Panc1 (cell line): ENCODE results near the gene JPH4. TPM values are rescaled to one million over a fixed set of nuclear protein-coding genes. Genes with fewer than 3 reads are reported as not detected.

Experiments
- ATAC-seq: fragments of 200-7000 bp; cut with Tn5 transposase; 2 replicates; pipeline ENCODE4 v1.9.1; 2020; ENCODE audit warnings: mild to moderate bottlenecking, moderate library complexity
- BruUV-seq: library from RNA; stranded (reverse); fragments of 400-500 nt; replicated peaks from 2 replicates; lab custom pipeline; 2021; lab: Mats Ljungman, UMichigan
- CTCF ChIA-PET: fragments of 300-600 bp; sonication (Branson Sonifier 250); formaldehyde crosslinking; loops from one replicate; lab custom pipeline; 2022; ENCODE audit warnings: antibody characterized with exemption; lab: Charles Lee
- POLR2A ChIA-PET: fragments of 300-600 bp; sonication (Branson Sonifier 250); formaldehyde crosslinking; loops from one replicate; lab custom pipeline; 2022; ENCODE audit warnings: antibody characterized with exemption; lab: Charles Lee
- DNase-seq: peaks from one replicate; pipeline ENCODE4 v3.0.0-alpha.2; 2010; ENCODE audit warnings: low read depth, low spot score
- H3K27ac ChIP-seq: 2 replicates; pipeline ENCODE4 v1.5.1; 2011; ENCODE audit warnings: mild to moderate bottlenecking, low read length, inconsistent platforms
- H3K27me3 ChIP-seq: fragments of 200-500 bp; sonication (Bioruptor generic); 2 replicates; pipeline ENCODE4 v1.6.0; 2014; ENCODE audit warnings: low read length, inconsistent platforms; ENCODE audit not compliant: control insufficient read depth, insufficient read depth
- H3K36me3 ChIP-seq: fragments of 200-500 bp; sonication (Bioruptor generic); 2 replicates; pipeline ENCODE4 v1.5.1; 2014; ENCODE audit warnings: inconsistent platforms, mild to moderate bottlenecking, low read length, moderate library complexity; ENCODE audit not compliant: control insufficient read depth, insufficient read depth
- H3K4me1 ChIP-seq: 2 replicates; pipeline ENCODE4 v1.5.1; 2011; ENCODE audit warnings: inconsistent platforms, mild to moderate bottlenecking, low read length, moderate library complexity; ENCODE audit not compliant: control insufficient read depth, insufficient read depth
- H3K4me3 ChIP-seq, 2 experiments: 2 replicates each; pipeline ENCODE4 v1.5.1; 2011 to 2012; ENCODE audit warnings: low read depth in 2 of 2, low read length in 2 of 2, mild to moderate bottlenecking in 2 of 2, inconsistent platforms in 1 of 2, moderate library complexity in 1 of 2
- H3K9me3 ChIP-seq: fragments of 200-500 bp; sonication (Bioruptor generic); 2 replicates; pipeline ENCODE4 v1.5.1; 2014; ENCODE audit warnings: low read depth, mild to moderate bottlenecking, inconsistent platforms, low read length, moderate library complexity; ENCODE audit not compliant: control insufficient read depth, insufficient read depth
- POLR2AphosphoS5 ChIP-seq: IDR thresholded peaks from 2 replicates; pipeline ENCODE4 v1.6.1; 2012; ENCODE audit warnings: mild to moderate bottlenecking, low read depth, low read length, moderate library complexity
- SIN3A ChIP-seq: IDR thresholded peaks from 2 replicates; pipeline ENCODE4 v1.6.1; 2012; ENCODE audit warnings: low read depth, mild to moderate bottlenecking, low read length, moderate library complexity, borderline replicate concordance; ENCODE audit not compliant: insufficient read depth
- TCF7L2 ChIP-seq: IDR thresholded peaks from 2 replicates; pipeline ENCODE4 v1.6.1; 2011; ENCODE audit warnings: mild to moderate bottlenecking, low read depth, low read length, inconsistent platforms
- in situ Hi-C: cut with HindIII; loops from 2 replicates; pipeline ENCODE4 v1.10.0; 2016; ENCODE audit warnings: low sequenced_read_pairs, low pct_unique_long_range_greater_than_20kb
- intact Hi-C: fragments of 100-400 bp; cut with micrococcal nuclease; formaldehyde crosslinking; loops from one replicate; pipeline ENCODE4 v1.10.0; 2022; ENCODE audit not compliant: unreplicated experiment
- total RNA-seq: library from RNA; stranded (reverse); gene quantifications from one replicate; pipeline ENCODE4 v1.2.1, GENCODE V29; 2021; ENCODE audit not compliant: unreplicated experiment
- TF ChIP-seq, protein P1 (sequence below), 2 experiments: IDR thresholded peaks; 2 replicates each; pipeline ENCODE4 v1.6.1; 2011 to 2012; ENCODE audit warnings: low read depth in 2 of 2, control low read depth in 1 of 2, low read length in 1 of 2, mild to moderate bottlenecking in 1 of 2, moderate library complexity in 1 of 2; ENCODE audit not compliant: insufficient read depth in 1 of 2
- TF ChIP-seq, protein P2 (sequence below): fragments of 450-650 bp; IDR thresholded peaks from 2 replicates; pipeline ENCODE4 v1.5.1; 2017; ENCODE audit warnings: mild to moderate bottlenecking

Gene JPH4
- total RNA-seq, 1 experiment from 2014 or later = 0.05 TPM

- ChIA-PET CTCF (no interaction called here), POLR2A (no interaction called here)
- no peak for ATAC-seq
- no peaks in the 10 kb centered on the region for H3K9me3 ChIP-seq
- H3K27me3 ChIP-seq = no peaks in the 10 kb centered on the region
- in situ Hi-C loops = no loop called here
- TF ChIP-seq, protein P1, sequence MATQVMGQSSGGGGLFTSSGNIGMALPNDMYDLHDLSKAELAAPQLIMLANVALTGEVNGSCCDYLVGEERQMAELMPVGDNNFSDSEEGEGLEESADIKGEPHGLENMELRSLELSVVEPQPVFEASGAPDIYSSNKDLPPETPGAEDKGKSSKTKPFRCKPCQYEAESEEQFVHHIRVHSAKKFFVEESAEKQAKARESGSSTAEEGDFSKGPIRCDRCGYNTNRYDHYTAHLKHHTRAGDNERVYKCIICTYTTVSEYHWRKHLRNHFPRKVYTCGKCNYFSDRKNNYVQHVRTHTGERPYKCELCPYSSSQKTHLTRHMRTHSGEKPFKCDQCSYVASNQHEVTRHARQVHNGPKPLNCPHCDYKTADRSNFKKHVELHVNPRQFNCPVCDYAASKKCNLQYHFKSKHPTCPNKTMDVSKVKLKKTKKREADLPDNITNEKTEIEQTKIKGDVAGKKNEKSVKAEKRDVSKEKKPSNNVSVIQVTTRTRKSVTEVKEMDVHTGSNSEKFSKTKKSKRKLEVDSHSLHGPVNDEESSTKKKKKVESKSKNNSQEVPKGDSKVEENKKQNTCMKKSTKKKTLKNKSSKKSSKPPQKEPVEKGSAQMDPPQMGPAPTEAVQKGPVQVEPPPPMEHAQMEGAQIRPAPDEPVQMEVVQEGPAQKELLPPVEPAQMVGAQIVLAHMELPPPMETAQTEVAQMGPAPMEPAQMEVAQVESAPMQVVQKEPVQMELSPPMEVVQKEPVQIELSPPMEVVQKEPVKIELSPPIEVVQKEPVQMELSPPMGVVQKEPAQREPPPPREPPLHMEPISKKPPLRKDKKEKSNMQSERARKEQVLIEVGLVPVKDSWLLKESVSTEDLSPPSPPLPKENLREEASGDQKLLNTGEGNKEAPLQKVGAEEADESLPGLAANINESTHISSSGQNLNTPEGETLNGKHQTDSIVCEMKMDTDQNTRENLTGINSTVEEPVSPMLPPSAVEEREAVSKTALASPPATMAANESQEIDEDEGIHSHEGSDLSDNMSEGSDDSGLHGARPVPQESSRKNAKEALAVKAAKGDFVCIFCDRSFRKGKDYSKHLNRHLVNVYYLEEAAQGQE (IDR thresholded peaks at IDR 0.05; ENCODE audit: insufficient read depth in 1 of 2, low read depth in 2 of 2, low read length in 1 of 2) = no peak
- TF ChIP-seq, protein P2, sequence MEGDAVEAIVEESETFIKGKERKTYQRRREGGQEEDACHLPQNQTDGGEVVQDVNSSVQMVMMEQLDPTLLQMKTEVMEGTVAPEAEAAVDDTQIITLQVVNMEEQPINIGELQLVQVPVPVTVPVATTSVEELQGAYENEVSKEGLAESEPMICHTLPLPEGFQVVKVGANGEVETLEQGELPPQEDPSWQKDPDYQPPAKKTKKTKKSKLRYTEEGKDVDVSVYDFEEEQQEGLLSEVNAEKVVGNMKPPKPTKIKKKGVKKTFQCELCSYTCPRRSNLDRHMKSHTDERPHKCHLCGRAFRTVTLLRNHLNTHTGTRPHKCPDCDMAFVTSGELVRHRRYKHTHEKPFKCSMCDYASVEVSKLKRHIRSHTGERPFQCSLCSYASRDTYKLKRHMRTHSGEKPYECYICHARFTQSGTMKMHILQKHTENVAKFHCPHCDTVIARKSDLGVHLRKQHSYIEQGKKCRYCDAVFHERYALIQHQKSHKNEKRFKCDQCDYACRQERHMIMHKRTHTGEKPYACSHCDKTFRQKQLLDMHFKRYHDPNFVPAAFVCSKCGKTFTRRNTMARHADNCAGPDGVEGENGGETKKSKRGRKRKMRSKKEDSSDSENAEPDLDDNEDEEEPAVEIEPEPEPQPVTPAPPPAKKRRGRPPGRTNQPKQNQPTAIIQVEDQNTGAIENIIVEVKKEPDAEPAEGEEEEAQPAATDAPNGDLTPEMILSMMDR = no peak
- no peak for TF ChIP-seq POLR2AphosphoS5
- TF ChIP-seq TCF7L2 = no peak
- TF ChIP-seq SIN3A = no peak
- BruUV-seq = no TSS peak
- no peak overlapping the region for H3K4me3 ChIP-seq
- peaks cover 6% of the 10 kb centered on the region for H3K4me1 ChIP-seq
- DNase-seq = no peak
- intact Hi-C loops = no loop called here
- no peak overlapping the region for H3K27ac ChIP-seq
- no peaks in the 10 kb centered on the region for H3K36me3 ChIP-seq
Measured at GRCh38 chr14:23573384-23574015, 5.1 kb downstream of the JPH4 start.

DNA sequence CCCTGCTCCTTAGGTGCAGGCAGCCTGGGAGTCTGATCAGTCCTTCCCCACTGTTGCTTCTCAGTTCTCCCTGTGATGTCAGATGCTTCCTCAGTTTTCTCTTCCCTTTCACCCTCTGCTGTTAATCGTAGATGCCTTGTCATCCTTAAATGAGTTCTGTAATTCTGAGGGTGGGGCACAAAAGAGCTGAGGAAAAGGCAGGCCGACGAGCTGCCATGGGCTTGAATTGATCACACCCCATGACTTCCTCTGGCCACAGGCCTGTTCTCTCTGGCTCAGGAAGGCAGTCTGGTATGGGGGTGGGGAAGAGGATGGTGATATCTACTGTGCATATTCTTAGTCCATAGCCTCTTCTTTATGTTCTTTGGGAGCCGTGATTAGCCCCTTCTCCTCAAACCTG lies 5.8 kb downstream of the JPH4 start:
- TF ChIP-seq POLR2AphosphoS5 = no peak
- TF ChIP-seq TCF7L2 = no peak
- TF ChIP-seq, protein P2 = no peak
- TF ChIP-seq, protein P1 (IDR thresholded peaks at IDR 0.05; ENCODE audit: insufficient read depth in 1 of 2, low read depth in 2 of 2, low read length in 1 of 2) = no peak
- no peak for TF ChIP-seq SIN3A
- intact Hi-C loops = no loop called here
- no peaks in the 10 kb centered on the region for H3K9me3 ChIP-seq
- H3K4me1 ChIP-seq = peaks cover 10% of the 10 kb centered on the region
- H3K36me3 ChIP-seq = no peaks in the 10 kb centered on the region
- H3K27me3 ChIP-seq = no peaks in the 10 kb centered on the region
- DNase-seq (no peak), ATAC-seq (no peak)
- in situ Hi-C loops = no loop called here
- POLR2A ChIA-PET = interaction anchor here (0.7 kb wide), 1 partner anchor 39 kb away, joined by 7 read pairs; no protein-coding TSS in a partner anchor
- no TSS peak for BruUV-seq
- no peak overlapping the region for H3K27ac ChIP-seq
- CTCF ChIA-PET = no interaction called here
- no peak overlapping the region for H3K4me3 ChIP-seq
